Thyroid gland (tissue), 4 donors: ENCODE measurements around the gene MEIOB. TPM values are rescaled to one million over a fixed set of nuclear protein-coding genes. Genes with fewer than 3 reads are reported as not detected.
A peak's percentile ranks its signal among the peaks of the same experiment; 100 is the strongest.

Experiments
- DNase-seq, 2 donors: peaks; one replicate each; pipeline ENCODE4 v3.0.0-alpha.2; 2019
- H3K27ac ChIP-seq, 3 donors: fragments of 200-600 bp; sonication (generic); 1 replicate in 2 of 3; 2 replicates in 1 of 3; pipeline ENCODE4 v1.5.1; 2016 to 2019; ENCODE audit warnings: mild to moderate bottlenecking in 1 of 3, moderate library complexity in 1 of 3
- H3K27me3 ChIP-seq: fragments of 200-600 bp; sonication (generic); one replicate; pipeline ENCODE4 v1.5.1; 2019
- H3K36me3 ChIP-seq, 2 donors: fragments of 200-600 bp; sonication (generic); one replicate each; pipeline ENCODE4 v1.5.1; 2016 to 2019
- H3K4me1 ChIP-seq, 2 donors: fragments of 200-600 bp; sonication (generic); one replicate each; pipeline ENCODE4 v1.5.1; 2017 to 2019
- H3K4me3 ChIP-seq, 3 donors: fragments of 200-600 bp; sonication (generic); replicated peaks in 1 of 3; 1 replicate in 2 of 3; 2 replicates in 1 of 3; pipeline ENCODE4 v1.5.1; 2016; ENCODE audit warnings: mild to moderate bottlenecking in 1 of 3
- H3K9me3 ChIP-seq: fragments of 200-600 bp; sonication (generic); one replicate; pipeline ENCODE4 v1.5.1; 2017
- CTCF ChIP-seq, 6 experiments: fragments of 200-600 bp in 3 of 6; fragments of 450-650 bp in 3 of 6; sonication (generic) in 3 of 6; IDR thresholded peaks; one replicate each; pipeline ENCODE4 v1.5.1; 2016 to 2019; ENCODE audit warnings: antibody characterized with exemption in 6 of 6, mild to moderate bottlenecking in 2 of 6, inconsistent platforms in 1 of 6, moderate library complexity in 1 of 6
- POLR2A ChIP-seq, 2 donors: fragments of 450-650 bp; IDR thresholded peaks; one replicate each; pipeline ENCODE4 v1.6.1; 2017; ENCODE audit warnings: antibody characterized with exemption in 2 of 2, mild to moderate bottlenecking in 2 of 2, moderate library complexity in 1 of 2
- WGBS, 2 donors: methylation state at CpG; one replicate each; pipeline ENCODE4 v1.1.5; 2017; 5-methylcytosine and 5-hydroxymethylcytosine counted together
- intact Hi-C: fragments of 100-400 bp; cut with DNase I; formaldehyde crosslinking; loops from one replicate; pipeline ENCODE4 v1.15.1; 2023
- total RNA-seq, 4 donors: library from RNA; depleted of rRNA; stranded (reverse); fragments of >200 nt; gene quantifications; one replicate each; pipeline ENCODE4 v1.2.3, GENCODE V29; 2016

Gene MEIOB
- total RNA-seq, 4 donors from 2014 or later: 0.13 TPM; not detected in 3

- no peak overlapping the region for H3K4me3 ChIP-seq
- no peaks in the 10 kb centered on the region for H3K36me3 ChIP-seq
- no peaks in the 10 kb centered on the region for H3K4me1 ChIP-seq
- DNase-seq: no peak
- H3K9me3 ChIP-seq: no peaks in the 10 kb centered on the region
- intact Hi-C loops: loop anchor here (2.0 kb wide), 1 partner anchor 65 kb away; no protein-coding TSS in a partner anchor
- TF ChIP-seq CTCF (IDR thresholded peaks at IDR 0.05) (no peak), POLR2A (IDR thresholded peaks at IDR 0.05) (no peak)
- WGBS, 2 donors: 70 to 71% methylated on average over 5 of the region's 5 CpGs
- no peak overlapping the region for H3K27ac ChIP-seq
- H3K27me3 ChIP-seq: no peaks in the 10 kb centered on the region
These were observed 10.2 kb downstream of the MEIOB start for GRCh38 chr16:1861730-1862129.

- DNase-seq: peak; percentile 48 to 75
- 16 to 18% methylated on average over 6 to 8 of the region's 8 CpGs for WGBS, 2 donors
- Histone ChIP-seq H3K36me3 (no peaks in the 10 kb centered on the region), H3K4me1 (no peaks in the 10 kb centered on the region), H3K27me3 (no peaks in the 10 kb centered on the region), H3K9me3 (no peaks in the 10 kb centered on the region), H3K27ac (no peak overlapping the region), H3K4me3 (no peak overlapping the region)
- intact Hi-C loops: no loop called here
- TF ChIP-seq POLR2A (IDR thresholded peaks at IDR 0.05) (no peak), CTCF (IDR thresholded peaks at IDR 0.05) (no peak)
These were observed 12.3 kb downstream of the MEIOB start for GRCh38 chr16:1859650-1860049.

- no peak for TF ChIP-seq CTCF (IDR thresholded peaks at IDR 0.05)
- no peak for TF ChIP-seq POLR2A (IDR thresholded peaks at IDR 0.05)
- Histone ChIP-seq H3K4me1 (no peaks in the 10 kb centered on the region), H3K4me3 (no peak overlapping the region), H3K27me3 (no peaks in the 10 kb centered on the region), H3K27ac (no peak overlapping the region), H3K9me3 (no peaks in the 10 kb centered on the region), H3K36me3 (no peaks in the 10 kb centered on the region)
- WGBS, 2 donors: 16 to 28% methylated on average over 8 of the region's 8 CpGs
- DNase-seq: no peak
- intact Hi-C loops: no loop called here
These were observed 13.6 kb downstream of the MEIOB start for GRCh38 chr16:1858189-1858865.

GRCh38 chr16:1857433-1858097, 14.4 kb downstream of the MEIOB start:
- H3K4me3 ChIP-seq: no peak overlapping the region
- no peaks in the 10 kb centered on the region for H3K36me3 ChIP-seq
- intact Hi-C loops: no loop called here
- H3K27me3 ChIP-seq: no peaks in the 10 kb centered on the region
- 29 to 50% methylated on average over 5 of the region's 5 CpGs for WGBS, 2 donors
- no peaks in the 10 kb centered on the region for H3K9me3 ChIP-seq
- no peaks in the 10 kb centered on the region for H3K4me1 ChIP-seq
- DNase-seq: no peak
- H3K27ac ChIP-seq: no peak overlapping the region
- TF ChIP-seq POLR2A (IDR thresholded peaks at IDR 0.05) (no peak), CTCF (IDR thresholded peaks at IDR 0.05) (no peak)

GRCh38 chr16:1851793-1852192, 20.2 kb downstream of the MEIOB start:
- Histone ChIP-seq H3K36me3 (no peaks in the 10 kb centered on the region), H3K27ac (no peak overlapping the region), H3K4me3 (no peak overlapping the region), H3K4me1 (no peaks in the 10 kb centered on the region), H3K27me3 (no peaks in the 10 kb centered on the region), H3K9me3 (no peaks in the 10 kb centered on the region)
- intact Hi-C loops: no loop called here
- 64 to 73% methylated on average over 4 of the region's 4 CpGs for WGBS, 2 donors
- no peak for DNase-seq
- no peak for TF ChIP-seq CTCF (IDR thresholded peaks at IDR 0.05)
